ENCODE results near the gene PKP1.

- TF ChIP-seq CTCF (IDR thresholded peaks at IDR 0.05) (no peak), POLR2A (IDR thresholded peaks at IDR 0.05) (no peak)
Measured at GRCh38 chr1:201341377-201341776, 58.1 kb downstream of the PKP1 start.
